ENCODE results near the gene KDSR. TPM values are rescaled to one million over a fixed set of nuclear protein-coding genes. Genes with fewer than 3 reads are reported as not detected.

KDSR gene
- total RNA-seq, 1 experiment from 2014 or later = 29.8 TPM

DNA sequence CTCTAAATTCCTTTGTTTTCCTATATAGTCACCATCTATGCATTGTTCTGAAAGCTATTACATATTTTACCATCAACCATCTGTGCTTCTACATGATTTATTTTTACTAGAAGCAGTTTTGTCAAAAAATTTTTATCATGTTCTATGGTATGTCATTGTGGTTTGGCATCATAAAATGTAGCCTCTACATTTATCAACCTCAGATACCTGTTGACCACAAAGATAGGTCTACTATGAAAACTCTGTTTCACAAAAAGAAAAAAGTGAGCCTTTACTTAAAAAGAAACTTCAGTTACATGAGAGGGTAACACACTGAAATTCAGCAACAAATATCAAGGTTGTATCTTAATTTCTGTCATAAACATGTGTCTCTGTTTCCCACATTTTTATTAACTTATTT lies 51.1 kb downstream of the KDSR start:
- no peak for ATAC-seq
- Histone ChIP-seq H3K4me3 (ENCODE audit: low read depth in 2 of 2, low read length in 2 of 2) (no peak overlapping the region), H3K27me3 (ENCODE audit: control insufficient read depth, insufficient read depth, low read length) (peaks cover 28% of the 10 kb centered on the region), H3K9me3 (ENCODE audit: control insufficient read depth, insufficient read depth, low read depth, low read length) (no peaks in the 10 kb centered on the region), H3K4me1 (ENCODE audit: control insufficient read depth, insufficient read depth, low read length) (no peaks in the 10 kb centered on the region; the same call in 1 of the 2 replicates), H3K27ac (ENCODE audit: low read length) (no peak overlapping the region), H3K36me3 (ENCODE audit: control insufficient read depth, insufficient read depth, low read length) (peaks cover 2% of the 10 kb centered on the region; the same call in 1 of the 2 replicates)
- in situ Hi-C loops (cut with HindIII; ENCODE audit: low pct_unique_long_range_greater_than_20kb, low sequenced_read_pairs) = no loop called here
- DNase-seq (ENCODE audit: low read depth, low spot score) = no peak
- TF ChIP-seq POLR2AphosphoS5 (IDR thresholded peaks at IDR 0.05; ENCODE audit: low read depth, low read length) = no peak
- TF ChIP-seq TCF7L2 (IDR thresholded peaks at IDR 0.05; ENCODE audit: low read depth, low read length) = no peak
- TF ChIP-seq, protein P1, sequence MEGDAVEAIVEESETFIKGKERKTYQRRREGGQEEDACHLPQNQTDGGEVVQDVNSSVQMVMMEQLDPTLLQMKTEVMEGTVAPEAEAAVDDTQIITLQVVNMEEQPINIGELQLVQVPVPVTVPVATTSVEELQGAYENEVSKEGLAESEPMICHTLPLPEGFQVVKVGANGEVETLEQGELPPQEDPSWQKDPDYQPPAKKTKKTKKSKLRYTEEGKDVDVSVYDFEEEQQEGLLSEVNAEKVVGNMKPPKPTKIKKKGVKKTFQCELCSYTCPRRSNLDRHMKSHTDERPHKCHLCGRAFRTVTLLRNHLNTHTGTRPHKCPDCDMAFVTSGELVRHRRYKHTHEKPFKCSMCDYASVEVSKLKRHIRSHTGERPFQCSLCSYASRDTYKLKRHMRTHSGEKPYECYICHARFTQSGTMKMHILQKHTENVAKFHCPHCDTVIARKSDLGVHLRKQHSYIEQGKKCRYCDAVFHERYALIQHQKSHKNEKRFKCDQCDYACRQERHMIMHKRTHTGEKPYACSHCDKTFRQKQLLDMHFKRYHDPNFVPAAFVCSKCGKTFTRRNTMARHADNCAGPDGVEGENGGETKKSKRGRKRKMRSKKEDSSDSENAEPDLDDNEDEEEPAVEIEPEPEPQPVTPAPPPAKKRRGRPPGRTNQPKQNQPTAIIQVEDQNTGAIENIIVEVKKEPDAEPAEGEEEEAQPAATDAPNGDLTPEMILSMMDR (IDR thresholded peaks at IDR 0.05) = no peak
- TF ChIP-seq, protein P2, sequence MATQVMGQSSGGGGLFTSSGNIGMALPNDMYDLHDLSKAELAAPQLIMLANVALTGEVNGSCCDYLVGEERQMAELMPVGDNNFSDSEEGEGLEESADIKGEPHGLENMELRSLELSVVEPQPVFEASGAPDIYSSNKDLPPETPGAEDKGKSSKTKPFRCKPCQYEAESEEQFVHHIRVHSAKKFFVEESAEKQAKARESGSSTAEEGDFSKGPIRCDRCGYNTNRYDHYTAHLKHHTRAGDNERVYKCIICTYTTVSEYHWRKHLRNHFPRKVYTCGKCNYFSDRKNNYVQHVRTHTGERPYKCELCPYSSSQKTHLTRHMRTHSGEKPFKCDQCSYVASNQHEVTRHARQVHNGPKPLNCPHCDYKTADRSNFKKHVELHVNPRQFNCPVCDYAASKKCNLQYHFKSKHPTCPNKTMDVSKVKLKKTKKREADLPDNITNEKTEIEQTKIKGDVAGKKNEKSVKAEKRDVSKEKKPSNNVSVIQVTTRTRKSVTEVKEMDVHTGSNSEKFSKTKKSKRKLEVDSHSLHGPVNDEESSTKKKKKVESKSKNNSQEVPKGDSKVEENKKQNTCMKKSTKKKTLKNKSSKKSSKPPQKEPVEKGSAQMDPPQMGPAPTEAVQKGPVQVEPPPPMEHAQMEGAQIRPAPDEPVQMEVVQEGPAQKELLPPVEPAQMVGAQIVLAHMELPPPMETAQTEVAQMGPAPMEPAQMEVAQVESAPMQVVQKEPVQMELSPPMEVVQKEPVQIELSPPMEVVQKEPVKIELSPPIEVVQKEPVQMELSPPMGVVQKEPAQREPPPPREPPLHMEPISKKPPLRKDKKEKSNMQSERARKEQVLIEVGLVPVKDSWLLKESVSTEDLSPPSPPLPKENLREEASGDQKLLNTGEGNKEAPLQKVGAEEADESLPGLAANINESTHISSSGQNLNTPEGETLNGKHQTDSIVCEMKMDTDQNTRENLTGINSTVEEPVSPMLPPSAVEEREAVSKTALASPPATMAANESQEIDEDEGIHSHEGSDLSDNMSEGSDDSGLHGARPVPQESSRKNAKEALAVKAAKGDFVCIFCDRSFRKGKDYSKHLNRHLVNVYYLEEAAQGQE (IDR thresholded peaks at IDR 0.05; ENCODE audit: insufficient read depth in 1 of 2, low read depth in 2 of 2, low read length in 1 of 2) = no peak
- TF ChIP-seq SIN3A (IDR thresholded peaks at IDR 0.05; ENCODE audit: borderline replicate concordance, insufficient read depth, low read depth, low read length) = no peak
- ChIA-PET CTCF (no interaction called here), POLR2A (no interaction called here)
- no TSS peak for BruUV-seq (replicated peaks)
- intact Hi-C loops (cut with micrococcal nuclease; ENCODE audit: unreplicated experiment) = no loop called here

- ChIA-PET CTCF (no interaction called here), POLR2A (no interaction called here)
- intact Hi-C loops (cut with micrococcal nuclease; ENCODE audit: unreplicated experiment) = no loop called here
- peaks cover 28% of the 10 kb centered on the region for H3K27me3 ChIP-seq (ENCODE audit: control insufficient read depth, insufficient read depth, low read length)
- DNase-seq (ENCODE audit: low read depth, low spot score) (no peak), ATAC-seq (no peak)
- H3K36me3 ChIP-seq (ENCODE audit: control insufficient read depth, insufficient read depth, low read length) = peaks cover 2% of the 10 kb centered on the region; the same call in 1 of the 2 replicates
- TF ChIP-seq SIN3A (IDR thresholded peaks at IDR 0.05; ENCODE audit: borderline replicate concordance, insufficient read depth, low read depth, low read length) (no peak), POLR2AphosphoS5 (IDR thresholded peaks at IDR 0.05; ENCODE audit: low read depth, low read length) (no peak), TCF7L2 (IDR thresholded peaks at IDR 0.05; ENCODE audit: low read depth, low read length) (no peak)
- TF ChIP-seq, protein P2 (IDR thresholded peaks at IDR 0.05; ENCODE audit: insufficient read depth in 1 of 2, low read depth in 2 of 2, low read length in 1 of 2) = no peak
- TF ChIP-seq, protein P1 (IDR thresholded peaks at IDR 0.05) = no peak
- no peak overlapping the region for H3K27ac ChIP-seq (ENCODE audit: low read length)
- no peaks in the 10 kb centered on the region; the same call in 1 of the 2 replicates for H3K4me1 ChIP-seq (ENCODE audit: control insufficient read depth, insufficient read depth, low read length)
- no peak overlapping the region for H3K4me3 ChIP-seq (ENCODE audit: low read depth in 2 of 2, low read length in 2 of 2)
- BruUV-seq (replicated peaks) = no TSS peak
- H3K9me3 ChIP-seq (ENCODE audit: control insufficient read depth, insufficient read depth, low read depth, low read length) = no peaks in the 10 kb centered on the region
- in situ Hi-C loops (cut with HindIII; ENCODE audit: low pct_unique_long_range_greater_than_20kb, low sequenced_read_pairs) = no loop called here
Measured at GRCh38 chr18:63315131-63315662, 51.8 kb downstream of the KDSR start.
